ENCODE measurements around the gene CREB3. TPM values are rescaled to one million over a fixed set of nuclear protein-coding genes. Genes with fewer than 3 reads are reported as not detected.
A peak's percentile ranks its signal among the peaks of the same experiment; 100 is the strongest.

Gene CREB3
- total and polyA plus RNA-seq, 2 donors from 2014 or later: 40.5 to 52.0 TPM

- FAIRE-seq (no peak), DNase-seq (peak in 4 of 5 donors; percentile 67 to 84 (median 73))
- no peaks in the 10 kb centered on the region for H3K27me3 ChIP-seq (ENCODE audit: control insufficient read depth, insufficient read depth, low read length)
- intact Hi-C loops (cut with DNase I): no loop called here
- no peak overlapping the region for H3K27ac ChIP-seq (ENCODE audit: low read depth in 2 of 2, low read length in 2 of 2)
- H3K9me3 ChIP-seq (ENCODE audit: control insufficient read depth in 2 of 3, insufficient read depth in 1 of 3, low read length in 3 of 3): no peaks in the 10 kb centered on the region
- H3K4me1 ChIP-seq (ENCODE audit: control insufficient read depth in 2 of 3, insufficient read depth in 2 of 3, low read depth in 1 of 3, low read length in 3 of 3): peaks cover 5 to 15% (median 12%) of the 10 kb centered on the region in 3 donors
- no peak overlapping the region for H3K4me3 ChIP-seq (ENCODE audit: low read length in 3 of 3)
- no peak overlapping the region for H3K9ac ChIP-seq (ENCODE audit: low read length in 3 of 3)
- H3K36me3 ChIP-seq (ENCODE audit: control insufficient read depth in 2 of 3, insufficient read depth in 3 of 3, low read length in 3 of 3): peaks cover 18 to 68% (median 50%) of the 10 kb centered on the region in 3 donors
- TF ChIP-seq CTCF (IDR thresholded peaks at IDR 0.05; ENCODE audit: borderline replicate concordance, extremely low read depth, insufficient read depth): peak; percentile 72
These were observed 3.8 kb downstream of the CREB3 start for GRCh38 chr9:35736201-35736633.

GRCh38 chr9:35737143-35737542, 4.7 kb downstream of the CREB3 start:
- FAIRE-seq (no peak), DNase-seq (no peak)
- TF ChIP-seq CTCF (IDR thresholded peaks at IDR 0.05; ENCODE audit: borderline replicate concordance, extremely low read depth, insufficient read depth): no peak
- no peak overlapping the region for H3K9ac ChIP-seq (ENCODE audit: low read length in 3 of 3)
- no peaks in the 10 kb centered on the region for H3K9me3 ChIP-seq (ENCODE audit: control insufficient read depth in 2 of 3, insufficient read depth in 1 of 3, low read length in 3 of 3)
- intact Hi-C loops (cut with DNase I): no loop called here
- no peak overlapping the region for H3K4me3 ChIP-seq (ENCODE audit: low read length in 3 of 3)
- H3K4me1 ChIP-seq (ENCODE audit: control insufficient read depth in 2 of 3, insufficient read depth in 2 of 3, low read depth in 1 of 3, low read length in 3 of 3): peaks cover 5 to 13% (median 12%) of the 10 kb centered on the region in 3 donors
- no peak overlapping the region for H3K27ac ChIP-seq (ENCODE audit: low read depth in 2 of 2, low read length in 2 of 2)
- H3K27me3 ChIP-seq (ENCODE audit: control insufficient read depth, insufficient read depth, low read length): no peaks in the 10 kb centered on the region
- H3K36me3 ChIP-seq (ENCODE audit: control insufficient read depth in 2 of 3, insufficient read depth in 3 of 3, low read length in 3 of 3): peaks cover 18 to 76% (median 58%) of the 10 kb centered on the region in 3 donors

- no peak overlapping the region for H3K27ac ChIP-seq (ENCODE audit: low read depth in 2 of 2, low read length in 2 of 2)
- no peak for TF ChIP-seq CTCF (IDR thresholded peaks at IDR 0.05; ENCODE audit: borderline replicate concordance, extremely low read depth, insufficient read depth)
- H3K36me3 ChIP-seq (ENCODE audit: control insufficient read depth in 2 of 3, insufficient read depth in 3 of 3, low read length in 3 of 3): peaks cover 20 to 87% (median 63%) of the 10 kb centered on the region in 3 donors
- intact Hi-C loops (cut with DNase I): no loop called here
- no peak overlapping the region for H3K9ac ChIP-seq (ENCODE audit: low read length in 3 of 3)
- H3K9me3 ChIP-seq (ENCODE audit: control insufficient read depth in 2 of 3, insufficient read depth in 1 of 3, low read length in 3 of 3): no peaks in the 10 kb centered on the region
- H3K4me1 ChIP-seq (ENCODE audit: control insufficient read depth in 2 of 3, insufficient read depth in 2 of 3, low read depth in 1 of 3, low read length in 3 of 3): peaks cover 5 to 8% (median 8%) of the 10 kb centered on the region in 3 donors
- no peak overlapping the region for H3K4me3 ChIP-seq (ENCODE audit: low read length in 3 of 3)
- no peaks in the 10 kb centered on the region for H3K27me3 ChIP-seq (ENCODE audit: control insufficient read depth, insufficient read depth, low read length)
- DNase-seq (no peak), FAIRE-seq (no peak)
These were observed 5.7 kb downstream of the CREB3 start for GRCh38 chr9:35738186-35738585.

- H3K27ac ChIP-seq (ENCODE audit: low read depth in 2 of 2, low read length in 2 of 2): no peak overlapping the region
- intact Hi-C loops (cut with DNase I): no loop called here
- FAIRE-seq: no peak
These were observed 6.5 kb downstream of the CREB3 start for GRCh38 chr9:35738924-35739323.

More at GRCh38 chr9:35738924-35739323, 6.5 kb downstream of the CREB3 start:
- Histone ChIP-seq H3K4me1 (ENCODE audit: control insufficient read depth in 2 of 3, insufficient read depth in 2 of 3, low read depth in 1 of 3, low read length in 3 of 3) (peaks cover 0 to 2% (median under 1%) of the 10 kb centered on the region in 3 donors), H3K27me3 (ENCODE audit: control insufficient read depth, insufficient read depth, low read length) (no peaks in the 10 kb centered on the region), H3K4me3 (ENCODE audit: low read length in 3 of 3) (no peak overlapping the region), H3K36me3 (ENCODE audit: control insufficient read depth in 2 of 3, insufficient read depth in 3 of 3, low read length in 3 of 3) (peaks cover 21 to 94% (median 70%) of the 10 kb centered on the region in 3 donors), H3K9ac (ENCODE audit: low read length in 3 of 3) (no peak overlapping the region), H3K9me3 (ENCODE audit: control insufficient read depth in 2 of 3, insufficient read depth in 1 of 3, low read length in 3 of 3) (no peaks in the 10 kb centered on the region)
- no peak for TF ChIP-seq CTCF (IDR thresholded peaks at IDR 0.05; ENCODE audit: borderline replicate concordance, extremely low read depth, insufficient read depth)
- DNase-seq: no peak
